Breast epithelium (tissue), 4 donors: Measurements from ENCODE around the gene CTF1. TPM values are rescaled to one million over a fixed set of nuclear protein-coding genes. Genes with fewer than 3 reads are reported as not detected.

Experiments
- DNase-seq, 2 donors: peaks; one replicate each; pipeline ENCODE4 v3.0.0-alpha.2; 2019; ENCODE audit warnings: low spot score in 2 of 2
- H3K27ac ChIP-seq, 2 donors: fragments of 200-600 bp; sonication (generic) in 1 of 2; one replicate each; pipeline ENCODE4 v1.5.1; 2016 to 2019; ENCODE audit warnings: mild to moderate bottlenecking in 1 of 2
- H3K27me3 ChIP-seq, 2 donors: fragments of 200-600 bp; sonication (generic) in 1 of 2; one replicate each; pipeline versions ENCODE4 v1.5.1 to v1.6.0; 2017 to 2019; ENCODE audit warnings: control low read depth in 1 of 2, mild to moderate bottlenecking in 1 of 2
- H3K36me3 ChIP-seq: fragments of 200-600 bp; one replicate; pipeline ENCODE4 v1.5.1; 2019
- H3K4me1 ChIP-seq, 2 donors: fragments of 200-600 bp; sonication (generic); one replicate each; pipeline ENCODE4 v1.5.1; 2016 to 2019; ENCODE audit warnings: control low read depth in 1 of 2
- H3K4me3 ChIP-seq, 3 donors: fragments of 200-600 bp; sonication (generic); 1 replicate in 2 of 3; 2 replicates in 1 of 3; pipeline ENCODE4 v1.5.1; 2016 to 2019; ENCODE audit warnings: mild to moderate bottlenecking in 3 of 3, moderate library complexity in 2 of 3
- H3K9me3 ChIP-seq, 2 donors: fragments of 200-600 bp; sonication (generic) in 1 of 2; one replicate each; pipeline ENCODE4 v1.5.1; 2016 to 2019; ENCODE audit warnings: control low read depth in 1 of 2
- POLR2A ChIP-seq: fragments of 450-650 bp; IDR thresholded peaks from one replicate; pipeline ENCODE4 v1.6.1; 2016; ENCODE audit warnings: antibody characterized with exemption, mild to moderate bottlenecking, moderate library complexity
- POLR2AphosphoS5 ChIP-seq, 3 donors: sonication (generic); formaldehyde crosslinking; IDR thresholded peaks; one replicate each; pipeline ENCODE4 v1.6.1; 2017; ENCODE audit warnings: antibody characterized with exemption in 3 of 3
- intact Hi-C: fragments of 100-400 bp; cut with DNase I; formaldehyde crosslinking; loops from one replicate; pipeline ENCODE4 v1.15.1; 2023; ENCODE audit warnings: low total_unique reads
- total RNA-seq, 3 donors: library from RNA; depleted of rRNA; stranded (reverse); fragments of >200 nt; gene quantifications; one replicate each; pipeline ENCODE4 v1.1.0, GENCODE V29; 2016
- TF ChIP-seq, protein P1 (sequence below), 3 donors: fragments of 450-650 bp; IDR thresholded peaks; one replicate each; pipeline ENCODE4 v1.5.1; 2016 to 2017; ENCODE audit warnings: antibody characterized with exemption in 3 of 3, mild to moderate bottlenecking in 3 of 3, moderate library complexity in 3 of 3

The CTF1 gene
- total RNA-seq, 3 donors from 2014 or later, result 2.6 to 4.5 (median 3.4) TPM

DNA sequence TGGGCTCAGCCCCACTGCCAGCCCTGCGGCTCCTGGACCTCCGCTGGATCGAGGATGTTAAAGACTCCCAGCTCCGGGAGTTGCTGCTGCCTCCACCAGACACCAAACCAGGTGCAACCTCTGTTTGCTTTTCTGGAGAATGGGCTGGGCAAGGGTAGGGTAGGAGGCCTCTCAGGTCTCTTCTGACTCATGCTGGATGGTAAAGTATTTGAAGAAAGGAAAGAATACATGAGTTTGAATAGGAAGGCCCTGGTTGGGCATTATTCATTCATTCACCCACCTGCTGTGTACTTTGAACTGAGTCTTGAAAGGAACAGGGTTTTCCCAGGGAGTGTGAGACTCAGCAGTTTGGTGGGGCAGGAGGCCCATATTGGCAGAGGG, 46.0 kb downstream of the CTF1 start:
- Histone ChIP-seq H3K27ac (no peak overlapping the region), H3K4me3 (no peak overlapping the region), H3K4me1 (no peaks in the 10 kb centered on the region), H3K36me3 (no peaks in the 10 kb centered on the region), H3K9me3 (no peaks in the 10 kb centered on the region), H3K27me3 (no peaks in the 10 kb centered on the region)
- intact Hi-C loops, result loop anchor here (10.0 kb wide), 1 partner anchor 92 kb away; the partner anchor contains the start of gene STX4
- no peak for DNase-seq
- TF ChIP-seq POLR2A, result no peak
- TF ChIP-seq, protein P1, sequence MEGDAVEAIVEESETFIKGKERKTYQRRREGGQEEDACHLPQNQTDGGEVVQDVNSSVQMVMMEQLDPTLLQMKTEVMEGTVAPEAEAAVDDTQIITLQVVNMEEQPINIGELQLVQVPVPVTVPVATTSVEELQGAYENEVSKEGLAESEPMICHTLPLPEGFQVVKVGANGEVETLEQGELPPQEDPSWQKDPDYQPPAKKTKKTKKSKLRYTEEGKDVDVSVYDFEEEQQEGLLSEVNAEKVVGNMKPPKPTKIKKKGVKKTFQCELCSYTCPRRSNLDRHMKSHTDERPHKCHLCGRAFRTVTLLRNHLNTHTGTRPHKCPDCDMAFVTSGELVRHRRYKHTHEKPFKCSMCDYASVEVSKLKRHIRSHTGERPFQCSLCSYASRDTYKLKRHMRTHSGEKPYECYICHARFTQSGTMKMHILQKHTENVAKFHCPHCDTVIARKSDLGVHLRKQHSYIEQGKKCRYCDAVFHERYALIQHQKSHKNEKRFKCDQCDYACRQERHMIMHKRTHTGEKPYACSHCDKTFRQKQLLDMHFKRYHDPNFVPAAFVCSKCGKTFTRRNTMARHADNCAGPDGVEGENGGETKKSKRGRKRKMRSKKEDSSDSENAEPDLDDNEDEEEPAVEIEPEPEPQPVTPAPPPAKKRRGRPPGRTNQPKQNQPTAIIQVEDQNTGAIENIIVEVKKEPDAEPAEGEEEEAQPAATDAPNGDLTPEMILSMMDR (IDR thresholded peaks at IDR 0.05), result no peak
- no peak for TF ChIP-seq POLR2AphosphoS5 (IDR thresholded peaks at IDR 0.05)

DNA sequence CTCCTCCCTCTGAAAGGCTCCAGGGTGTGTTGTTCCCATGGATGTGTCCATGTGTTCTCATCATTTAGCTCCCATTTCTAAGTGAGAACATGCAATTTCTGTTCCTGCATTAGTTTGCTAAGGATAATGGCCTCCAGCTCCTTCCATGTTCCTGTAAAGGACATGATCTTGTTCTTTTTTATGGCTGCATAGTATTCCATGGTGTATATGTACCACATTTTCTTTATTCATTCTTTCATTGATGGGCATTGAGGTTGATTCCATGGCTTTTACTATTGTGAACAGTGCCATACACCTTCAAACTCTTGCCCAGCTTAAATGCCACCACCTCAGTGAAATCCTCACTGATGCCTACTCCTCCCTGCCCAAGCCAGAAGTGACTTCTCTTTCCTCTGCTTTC, 47.9 kb downstream of the CTF1 start:
- Histone ChIP-seq H3K36me3 (no peaks in the 10 kb centered on the region), H3K27me3 (no peaks in the 10 kb centered on the region), H3K4me3 (no peak overlapping the region), H3K4me1 (no peaks in the 10 kb centered on the region), H3K27ac (no peak overlapping the region), H3K9me3 (no peaks in the 10 kb centered on the region)
- no peak for DNase-seq
- no peak for TF ChIP-seq POLR2A
- TF ChIP-seq, protein P1 (IDR thresholded peaks at IDR 0.05), result no peak
- TF ChIP-seq POLR2AphosphoS5 (IDR thresholded peaks at IDR 0.05), result no peak
- intact Hi-C loops, result loop anchor here (10.0 kb wide), 1 partner anchor 90 kb away; the partner anchor contains the start of gene STX4

DNA sequence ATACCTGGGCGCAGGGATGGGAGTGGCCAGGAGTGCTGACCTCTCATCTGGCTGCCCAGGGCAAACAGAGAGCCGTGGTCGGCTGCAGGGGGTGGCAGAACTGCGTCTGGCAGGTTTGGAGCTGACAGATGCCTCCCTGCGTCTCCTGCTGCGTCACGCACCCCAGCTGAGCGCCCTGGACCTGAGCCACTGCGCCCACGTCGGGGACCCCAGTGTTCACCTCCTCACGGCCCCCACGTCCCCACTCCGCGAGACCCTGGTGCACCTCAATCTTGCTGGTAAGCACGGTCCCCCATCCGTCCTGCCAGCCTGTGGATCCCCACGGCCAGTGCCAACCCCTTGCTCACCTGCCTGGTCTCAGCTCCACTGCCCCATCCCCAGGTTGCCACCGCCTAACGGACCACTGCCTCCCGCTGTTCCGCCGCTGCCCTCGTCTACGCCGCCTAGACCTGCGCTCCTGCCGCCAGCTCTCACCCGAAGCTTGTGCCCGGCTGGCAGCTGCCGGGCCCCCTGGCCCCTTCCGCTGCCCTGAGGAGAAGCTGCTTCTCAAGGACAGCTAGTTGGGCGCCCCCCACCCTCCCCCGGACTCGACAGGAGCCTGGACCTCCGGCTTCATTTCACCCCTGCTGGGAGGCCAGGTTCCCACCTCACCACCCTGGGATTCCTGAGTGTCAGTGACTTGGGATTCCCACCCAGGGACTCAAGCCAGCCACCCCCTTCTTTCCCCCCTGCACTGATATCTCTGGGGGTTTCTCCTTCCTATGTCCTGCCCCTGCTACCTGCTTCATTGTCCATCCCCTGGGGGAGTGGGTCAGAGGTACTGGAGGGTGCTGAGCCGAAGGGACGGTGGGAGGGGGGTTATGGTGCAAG, 50.5 kb downstream of the CTF1 start:
- Histone ChIP-seq H3K27me3 (no peaks in the 10 kb centered on the region), H3K27ac (no peak overlapping the region), H3K4me1 (peaks cover 8 to 14% of the 10 kb centered on the region in 2 donors), H3K36me3 (no peaks in the 10 kb centered on the region), H3K4me3 (no peak overlapping the region), H3K9me3 (no peaks in the 10 kb centered on the region)
- no peak for DNase-seq
- intact Hi-C loops, result loop anchor here (10.0 kb wide), 1 partner anchor 88 kb away; the partner anchor contains the start of gene STX4
- TF ChIP-seq, protein P1 (IDR thresholded peaks at IDR 0.05), result no peak
- TF ChIP-seq POLR2AphosphoS5 (IDR thresholded peaks at IDR 0.05) (no peak), POLR2A (no peak)

DNA sequence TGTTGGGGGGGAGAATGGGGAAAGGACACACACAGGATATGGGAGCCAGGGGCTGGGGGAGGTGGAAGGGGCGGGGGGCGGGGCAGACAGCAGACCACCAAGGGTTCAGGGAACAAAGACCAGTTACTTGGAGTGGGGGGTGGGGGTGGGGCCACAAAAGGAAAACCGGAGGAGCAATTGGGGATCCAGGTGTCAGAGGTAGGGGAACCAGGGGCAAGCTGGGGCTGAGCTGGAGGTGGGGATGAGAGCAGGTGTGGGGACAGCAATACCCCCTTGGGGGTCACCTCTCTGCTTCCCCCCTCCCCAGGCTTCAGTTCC, 51.1 kb downstream of the CTF1 start:
- H3K4me3 ChIP-seq, result no peak overlapping the region
- no peaks in the 10 kb centered on the region for H3K36me3 ChIP-seq
- DNase-seq, result no peak
- TF ChIP-seq, protein P1 (IDR thresholded peaks at IDR 0.05), result no peak
- TF ChIP-seq POLR2A (no peak), POLR2AphosphoS5 (IDR thresholded peaks at IDR 0.05) (no peak)
- no peaks in the 10 kb centered on the region for H3K27me3 ChIP-seq
- intact Hi-C loops, result loop anchor here (10.0 kb wide), 1 partner anchor 87 kb away; the partner anchor contains the start of gene STX4
- no peaks in the 10 kb centered on the region for H3K9me3 ChIP-seq
- H3K4me1 ChIP-seq, result peaks cover 8 to 14% of the 10 kb centered on the region in 2 donors
- H3K27ac ChIP-seq, result peak overlapping the region; percentile 91 to 94
